Mucosa of rectum (tissue), 2 donors: ENCODE data around the gene IGFL2.
"Not testable (repeated sequence)": the region's sequence is repeated elsewhere in the genome, so short reads cannot be mapped to it uniquely, and the experiment has no call there.

Experiments
- H3K27ac ChIP-seq, 2 donors: one replicate each; pipeline ENCODE4 v1.7.0; 2013; ENCODE audit warnings: inconsistent platforms in 2 of 2, low read depth in 2 of 2, low read length in 2 of 2
- H3K27me3 ChIP-seq, 2 donors: one replicate each; pipeline ENCODE4 v1.7.0; 2013; ENCODE audit warnings: low read length in 2 of 2; ENCODE audit not compliant: control insufficient read depth in 2 of 2, insufficient read depth in 2 of 2
- H3K36me3 ChIP-seq, 2 donors: one replicate each; pipeline ENCODE4 v1.7.0; 2013; ENCODE audit warnings: low read length in 2 of 2; ENCODE audit not compliant: control insufficient read depth in 2 of 2, insufficient read depth in 2 of 2
- H3K4me1 ChIP-seq, 2 donors: one replicate each; pipeline ENCODE4 v1.7.0; 2013; ENCODE audit warnings: low read length in 2 of 2, mild to moderate bottlenecking in 1 of 2; ENCODE audit not compliant: control insufficient read depth in 2 of 2, insufficient read depth in 2 of 2
- H3K4me3 ChIP-seq, 2 donors: one replicate each; pipeline ENCODE4 v1.7.0; 2013; ENCODE audit warnings: low read length in 2 of 2
- H3K9ac ChIP-seq, 2 donors: one replicate each; pipeline ENCODE4 v1.7.0; 2013; ENCODE audit warnings: low read length in 2 of 2, low read depth in 1 of 2, mild to moderate bottlenecking in 1 of 2
- H3K9me3 ChIP-seq, 2 donors: one replicate each; pipeline ENCODE4 v1.7.0; 2013; ENCODE audit warnings: low read length in 2 of 2; ENCODE audit not compliant: control insufficient read depth in 2 of 2
- donor health status: healthy.
- donor health status: Normal muscosa, but diverticular disease.

IGFL2 gene

GRCh38 chr19:46207858-46208257 is 59.8 kb downstream of the IGFL2 start:
- H3K36me3 ChIP-seq, H3K4me3 ChIP-seq, H3K4me1 ChIP-seq, H3K9ac ChIP-seq, H3K27ac ChIP-seq, H3K27me3 ChIP-seq, H3K9me3 ChIP-seq: not testable (repeated sequence)

- Histone ChIP-seq H3K27ac (no peak overlapping the region), H3K4me1 (no peaks in the 10 kb centered on the region), H3K27me3 (no peaks in the 10 kb centered on the region), H3K4me3 (no peak overlapping the region), H3K9me3 (no peaks in the 10 kb centered on the region), H3K9ac (no peak overlapping the region), H3K36me3 (no peaks in the 10 kb centered on the region)
These were observed 61.0 kb downstream of the IGFL2 start for GRCh38 chr19:46209051-46209450.

- Histone ChIP-seq H3K27ac (no peak overlapping the region), H3K36me3 (no peaks in the 10 kb centered on the region)
These were observed 61.4 kb downstream of the IGFL2 start for GRCh38 chr19:46209472-46209871.

GRCh38 chr19:46210669-46211068 is 62.6 kb downstream of the IGFL2 start:
- Histone ChIP-seq H3K27me3 (no peaks in the 10 kb centered on the region), H3K4me1 (no peaks in the 10 kb centered on the region), H3K9me3 (no peaks in the 10 kb centered on the region), H3K27ac (no peak overlapping the region), H3K4me3 (no peak overlapping the region), H3K9ac (no peak overlapping the region), H3K36me3 (no peaks in the 10 kb centered on the region)

More at GRCh38 chr19:46209472-46209871, 61.4 kb downstream of the IGFL2 start:
- Histone ChIP-seq H3K4me1 (no peaks in the 10 kb centered on the region), H3K27me3 (no peaks in the 10 kb centered on the region), H3K4me3 (no peak overlapping the region), H3K9me3 (no peaks in the 10 kb centered on the region), H3K9ac (no peak overlapping the region)
